Measurements from ENCODE around the gene SCFD2. TPM values are rescaled to one million over a fixed set of nuclear protein-coding genes. Genes with fewer than 3 reads are reported as not detected.
A peak's percentile ranks its signal among the peaks of the same experiment; 100 is the strongest.

Gene SCFD2
- total and polyA plus RNA-seq, 2 donors (not counting 3 experiments of a cell fraction or from before 2014, with no cell fraction given), result 12.3 to 22.8 TPM

GRCh38 chr4:53101191-53101581 is 264.7 kb downstream of the SCFD2 start:
- intact Hi-C loops (cut with micrococcal nuclease) (loop anchor here (1.0 to 10.0 kb wide), 8 partner anchors 28 to 1131 kb away; partner anchors contain the start of gene SCFD2), dilution Hi-C loops (cut with MboI; ENCODE audit: extremely low pct_ligation_motif_present, low sequenced_read_pairs) (no loop called here)
- peak overlapping the region in 1 of 3 experiments; percentile 39 for H3K4me3 ChIP-seq (replicated peaks in 1 of 3; ENCODE audit: insufficient read depth in 1 of 3, low read depth in 1 of 3, low read length in 3 of 3)
- H3K9me3 ChIP-seq (replicated peaks; ENCODE audit: control insufficient read depth, insufficient read depth, low read length), result no peaks in the 10 kb centered on the region
- H3K9ac ChIP-seq (replicated peaks; ENCODE audit: extremely low read depth, insufficient read depth, low read length), result peak overlapping the region; percentile 87
- H3K79me2 ChIP-seq (ENCODE audit: control insufficient read depth, insufficient read depth, low read length), result no peaks in the 10 kb centered on the region
- H3K36me3 ChIP-seq (ENCODE audit: control insufficient read depth in 2 of 2, extremely low read depth in 1 of 2, insufficient read depth in 2 of 2, low read length in 2 of 2), result no peaks in the 10 kb centered on the region
- ChIA-PET CTCF (interaction anchor here (1.0 kb wide), 1 partner anchor 1133 kb away, joined by 5 read pairs; no protein-coding TSS in a partner anchor), POLR2A (no interaction called here)
- no TSS peak for BruUV-seq (replicated peaks)
- TF ChIP-seq GATA2 (IDR thresholded peaks at IDR 0.05; ENCODE audit: insufficient read depth, insufficient read length, low read depth, low read length), result peak; percentile 21
- TF ChIP-seq POLR2A (IDR thresholded peaks at IDR 0.05; ENCODE audit: low read depth, low read length), result no peak
- peak; percentile 56 for TF ChIP-seq FOS (IDR thresholded peaks at IDR 0.05; ENCODE audit: borderline replicate concordance, insufficient read depth, low read length)
- no peak for TF ChIP-seq POLR2AphosphoS5 (IDR thresholded peaks at IDR 0.05; ENCODE audit: insufficient read depth, low read depth, low read length)
- TF ChIP-seq JUN (IDR thresholded peaks at IDR 0.05; ENCODE audit: borderline replicate concordance, insufficient read depth, insufficient read length, low read depth), result peak; percentile 85
- TF ChIP-seq MYC (IDR thresholded peaks at IDR 0.05; ENCODE audit: low read depth, low read length), result no peak
- TF ChIP-seq EZH2 (IDR thresholded peaks at IDR 0.05; ENCODE audit: borderline replicate concordance, low read depth, low read length, severe bottlenecking), result no peak
- TF ChIP-seq MAX (IDR thresholded peaks at IDR 0.05; ENCODE audit: insufficient read depth, insufficient read length), result no peak
- TF ChIP-seq, protein P1, sequence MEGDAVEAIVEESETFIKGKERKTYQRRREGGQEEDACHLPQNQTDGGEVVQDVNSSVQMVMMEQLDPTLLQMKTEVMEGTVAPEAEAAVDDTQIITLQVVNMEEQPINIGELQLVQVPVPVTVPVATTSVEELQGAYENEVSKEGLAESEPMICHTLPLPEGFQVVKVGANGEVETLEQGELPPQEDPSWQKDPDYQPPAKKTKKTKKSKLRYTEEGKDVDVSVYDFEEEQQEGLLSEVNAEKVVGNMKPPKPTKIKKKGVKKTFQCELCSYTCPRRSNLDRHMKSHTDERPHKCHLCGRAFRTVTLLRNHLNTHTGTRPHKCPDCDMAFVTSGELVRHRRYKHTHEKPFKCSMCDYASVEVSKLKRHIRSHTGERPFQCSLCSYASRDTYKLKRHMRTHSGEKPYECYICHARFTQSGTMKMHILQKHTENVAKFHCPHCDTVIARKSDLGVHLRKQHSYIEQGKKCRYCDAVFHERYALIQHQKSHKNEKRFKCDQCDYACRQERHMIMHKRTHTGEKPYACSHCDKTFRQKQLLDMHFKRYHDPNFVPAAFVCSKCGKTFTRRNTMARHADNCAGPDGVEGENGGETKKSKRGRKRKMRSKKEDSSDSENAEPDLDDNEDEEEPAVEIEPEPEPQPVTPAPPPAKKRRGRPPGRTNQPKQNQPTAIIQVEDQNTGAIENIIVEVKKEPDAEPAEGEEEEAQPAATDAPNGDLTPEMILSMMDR (IDR thresholded peaks at IDR 0.05; ENCODE audit: extremely low read depth in 1 of 2, insufficient read depth in 1 of 2, low read depth in 1 of 2, low read length in 2 of 2), result no peak
- H3K9me1 ChIP-seq (replicated peaks; ENCODE audit: control insufficient read depth, extremely low read depth, insufficient read depth, low read length), result no peaks in the 10 kb centered on the region
- H3K27me3 ChIP-seq (ENCODE audit: control insufficient read depth in 2 of 2, insufficient read depth in 2 of 2, low read length in 2 of 2), result no peaks in the 10 kb centered on the region
- DNase-seq (ENCODE audit: low read depth, low spot score), result peak; percentile 90
- FAIRE-seq, result peak; percentile 66
- H3K4me1 ChIP-seq (ENCODE audit: control insufficient read depth, extremely low read depth, insufficient read depth, low read length), result peaks cover 58% of the 10 kb centered on the region
- peak overlapping the region; percentile 95 for H3K4me2 ChIP-seq (ENCODE audit: insufficient read depth, low read length)
- peak overlapping the region; percentile 98 for H3K27ac ChIP-seq (ENCODE audit: insufficient read depth, low read depth, low read length)
- no peaks in the 10 kb centered on the region for H4K20me1 ChIP-seq (replicated peaks; ENCODE audit: control insufficient read depth, extremely low read depth, insufficient read depth, low read length)
- H2AFZ ChIP-seq (ENCODE audit: low read depth, low read length), result no peak overlapping the region
